ENCODE results near the gene SLC22A1.

Gene SLC22A1

DNA sequence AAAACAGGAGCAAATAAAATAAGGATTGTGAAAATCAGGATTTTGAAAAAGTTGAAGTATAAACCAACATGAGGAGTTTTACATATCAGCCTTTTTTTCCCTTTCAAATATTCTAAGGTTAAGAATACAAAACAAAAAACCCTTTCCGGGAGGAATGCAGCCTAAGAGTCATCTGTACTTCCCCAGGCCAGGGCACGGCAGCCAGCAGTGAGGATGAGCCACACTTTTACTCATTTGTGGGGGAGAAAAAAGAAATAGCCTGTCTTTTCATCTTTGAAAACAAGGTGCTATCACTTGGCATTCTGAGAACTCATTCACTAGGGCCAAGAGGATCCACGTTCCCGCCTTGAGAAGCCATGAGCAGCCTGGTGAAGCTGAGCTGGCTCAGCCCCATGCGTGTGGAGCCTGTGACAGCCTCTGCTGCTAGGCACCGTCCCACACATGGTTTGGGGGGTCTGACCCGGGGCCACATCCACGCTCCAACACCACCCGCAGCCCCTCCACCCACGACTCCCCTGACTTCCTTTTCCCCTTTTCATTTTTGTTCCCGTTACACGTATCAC is 11.2 kb downstream of the SLC22A1 start:
- TF ChIP-seq REST (IDR thresholded peaks at IDR 0.05; ENCODE audit: insufficient read depth in 1 of 2, low read depth in 2 of 2, low read length in 2 of 2) (no peak), TAF1 (IDR thresholded peaks at IDR 0.05; ENCODE audit: borderline replicate concordance, insufficient read depth, low read length) (no peak), FOXP2 (optimal IDR thresholded peaks at IDR 0.05; ENCODE audit: borderline replicate concordance, extremely low read depth, extremely low read length, insufficient read depth) (no peak), SIN3A (IDR thresholded peaks at IDR 0.05; ENCODE audit: borderline replicate concordance, insufficient read depth, low read length) (no peak), POLR2AphosphoS5 (IDR thresholded peaks at IDR 0.05; ENCODE audit: low read depth, low read length) (no peak)

DNA sequence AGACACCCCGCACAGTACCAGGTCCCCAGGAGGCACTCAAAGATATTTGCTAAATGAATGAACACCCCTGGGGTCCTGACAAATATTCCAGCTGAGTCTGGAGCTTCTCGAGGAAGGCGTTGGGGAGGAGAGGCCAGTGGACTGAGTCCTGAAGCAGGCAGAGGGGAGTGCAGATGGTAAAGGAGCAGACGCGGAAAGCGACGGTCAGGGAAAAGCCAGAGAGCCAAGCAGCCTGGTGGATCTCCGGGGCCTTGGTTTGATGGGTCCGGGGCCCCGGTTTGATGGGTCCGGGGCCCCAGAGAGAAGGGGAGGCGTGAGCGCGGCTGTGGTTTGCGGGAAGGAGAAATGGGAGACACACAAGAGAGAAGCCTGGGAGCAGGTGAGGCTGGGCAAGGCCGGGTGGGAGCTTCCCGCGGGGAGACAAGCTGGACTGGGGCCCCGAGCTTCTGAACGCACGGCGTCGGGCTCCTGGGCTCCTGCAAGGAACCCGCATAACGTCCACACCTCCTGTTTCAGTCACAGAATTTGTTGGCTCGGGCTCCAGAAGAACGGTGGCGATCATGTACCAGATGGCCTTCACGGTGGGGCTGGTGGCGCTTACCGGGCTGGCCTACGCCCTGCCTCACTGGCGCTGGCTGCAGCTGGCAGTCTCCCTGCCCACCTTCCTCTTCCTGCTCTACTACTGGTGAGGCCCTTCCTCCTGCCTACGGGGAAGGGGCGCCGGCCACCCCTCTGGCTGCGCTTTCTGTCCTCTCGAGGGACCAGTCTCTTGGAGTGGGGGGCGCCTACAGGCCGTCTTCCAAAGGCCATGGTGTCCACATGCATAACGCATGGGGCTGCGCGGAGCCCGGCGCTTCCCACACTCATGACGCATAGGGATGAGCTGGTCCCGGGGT is 12.1 kb downstream of the SLC22A1 start:
- TF ChIP-seq POLR2AphosphoS5 (IDR thresholded peaks at IDR 0.05; ENCODE audit: low read depth, low read length) = no peak
- no peak for TF ChIP-seq TAF1 (IDR thresholded peaks at IDR 0.05; ENCODE audit: borderline replicate concordance, insufficient read depth, low read length)
- TF ChIP-seq FOXP2 (optimal IDR thresholded peaks at IDR 0.05; ENCODE audit: borderline replicate concordance, extremely low read depth, extremely low read length, insufficient read depth) = no peak
- no peak for TF ChIP-seq SIN3A (IDR thresholded peaks at IDR 0.05; ENCODE audit: borderline replicate concordance, insufficient read depth, low read length)
- TF ChIP-seq REST (IDR thresholded peaks at IDR 0.05; ENCODE audit: insufficient read depth in 1 of 2, low read depth in 2 of 2, low read length in 2 of 2) = no peak

- no peak for TF ChIP-seq POLR2AphosphoS5 (IDR thresholded peaks at IDR 0.05; ENCODE audit: low read depth, low read length)
- no peak for TF ChIP-seq REST (IDR thresholded peaks at IDR 0.05; ENCODE audit: insufficient read depth in 1 of 2, low read depth in 2 of 2, low read length in 2 of 2)
- no peak for TF ChIP-seq FOXP2 (optimal IDR thresholded peaks at IDR 0.05; ENCODE audit: borderline replicate concordance, extremely low read depth, extremely low read length, insufficient read depth)
- no peak for TF ChIP-seq SIN3A (IDR thresholded peaks at IDR 0.05; ENCODE audit: borderline replicate concordance, insufficient read depth, low read length)
Measured at GRCh38 chr6:160134779-160135547, 13.3 kb downstream of the SLC22A1 start.

- no peak for TF ChIP-seq POLR2AphosphoS5 (IDR thresholded peaks at IDR 0.05; ENCODE audit: low read depth, low read length)
- TF ChIP-seq SIN3A (IDR thresholded peaks at IDR 0.05; ENCODE audit: borderline replicate concordance, insufficient read depth, low read length) = no peak
- no peak for TF ChIP-seq FOXP2 (optimal IDR thresholded peaks at IDR 0.05; ENCODE audit: borderline replicate concordance, extremely low read depth, extremely low read length, insufficient read depth)
- TF ChIP-seq REST (IDR thresholded peaks at IDR 0.05; ENCODE audit: insufficient read depth in 1 of 2, low read depth in 2 of 2, low read length in 2 of 2) = no peak
- TF ChIP-seq TAF1 (IDR thresholded peaks at IDR 0.05; ENCODE audit: borderline replicate concordance, insufficient read depth, low read length) = no peak
Measured at GRCh38 chr6:160135907-160136655, 14.5 kb downstream of the SLC22A1 start.
